OCI-LY1 (cell line): ENCODE results near the gene DOCK7.

Experiments
- EZH2 ChIP-seq: fragments of 200-600 bp; sonication (generic), shearing (Covaris generic); IDR thresholded peaks from 2 replicates; pipeline ENCODE4 v1.8.0; 2017; ENCODE audit warnings: borderline replicate concordance, mixed run types, mild to moderate bottlenecking, antibody characterized with exemption, low read length, moderate library complexity, mixed read lengths
- TF ChIP-seq, protein P1 (sequence below): fragments of 200-600 bp; sonication (generic), shearing (Covaris generic); IDR thresholded peaks from 2 replicates; pipeline ENCODE4 v1.5.1; 2017; ENCODE audit warnings: mild to moderate bottlenecking, antibody characterized with exemption, low read length, moderate library complexity, mixed read lengths

DNA sequence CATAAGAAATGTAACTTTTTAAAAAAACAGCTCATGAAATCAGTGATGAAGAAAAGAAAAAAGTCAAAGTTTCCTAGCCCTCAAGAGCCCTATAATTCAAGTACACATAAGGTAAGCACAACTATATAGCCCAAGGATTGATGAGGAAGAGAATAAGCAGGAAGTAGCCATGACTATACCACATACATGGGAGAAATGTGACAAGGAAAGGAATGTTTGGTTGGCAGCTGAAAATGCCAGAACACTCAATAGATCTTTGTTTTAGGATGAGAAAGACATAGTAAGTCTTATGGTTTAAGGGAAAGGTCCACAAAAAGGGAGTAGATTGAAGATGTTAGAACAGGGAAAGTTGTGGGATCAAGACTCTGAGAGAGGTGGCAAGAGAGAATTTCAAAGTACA is 5.7 kb downstream of the DOCK7 start:
- no peak for TF ChIP-seq EZH2
- TF ChIP-seq, protein P1, sequence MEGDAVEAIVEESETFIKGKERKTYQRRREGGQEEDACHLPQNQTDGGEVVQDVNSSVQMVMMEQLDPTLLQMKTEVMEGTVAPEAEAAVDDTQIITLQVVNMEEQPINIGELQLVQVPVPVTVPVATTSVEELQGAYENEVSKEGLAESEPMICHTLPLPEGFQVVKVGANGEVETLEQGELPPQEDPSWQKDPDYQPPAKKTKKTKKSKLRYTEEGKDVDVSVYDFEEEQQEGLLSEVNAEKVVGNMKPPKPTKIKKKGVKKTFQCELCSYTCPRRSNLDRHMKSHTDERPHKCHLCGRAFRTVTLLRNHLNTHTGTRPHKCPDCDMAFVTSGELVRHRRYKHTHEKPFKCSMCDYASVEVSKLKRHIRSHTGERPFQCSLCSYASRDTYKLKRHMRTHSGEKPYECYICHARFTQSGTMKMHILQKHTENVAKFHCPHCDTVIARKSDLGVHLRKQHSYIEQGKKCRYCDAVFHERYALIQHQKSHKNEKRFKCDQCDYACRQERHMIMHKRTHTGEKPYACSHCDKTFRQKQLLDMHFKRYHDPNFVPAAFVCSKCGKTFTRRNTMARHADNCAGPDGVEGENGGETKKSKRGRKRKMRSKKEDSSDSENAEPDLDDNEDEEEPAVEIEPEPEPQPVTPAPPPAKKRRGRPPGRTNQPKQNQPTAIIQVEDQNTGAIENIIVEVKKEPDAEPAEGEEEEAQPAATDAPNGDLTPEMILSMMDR, result no peak
